Activated T-cell treated with anti-CD3 and anti-CD28 coated beads for 1 hour (primary cell): ENCODE data around the gene SPPL2C.

Experiments
- DNase-seq: peaks from one replicate; pipeline ENCODE4 v3.0.0-alpha.2; 2020; ENCODE audit warnings: low read depth

SPPL2C gene, protein sequence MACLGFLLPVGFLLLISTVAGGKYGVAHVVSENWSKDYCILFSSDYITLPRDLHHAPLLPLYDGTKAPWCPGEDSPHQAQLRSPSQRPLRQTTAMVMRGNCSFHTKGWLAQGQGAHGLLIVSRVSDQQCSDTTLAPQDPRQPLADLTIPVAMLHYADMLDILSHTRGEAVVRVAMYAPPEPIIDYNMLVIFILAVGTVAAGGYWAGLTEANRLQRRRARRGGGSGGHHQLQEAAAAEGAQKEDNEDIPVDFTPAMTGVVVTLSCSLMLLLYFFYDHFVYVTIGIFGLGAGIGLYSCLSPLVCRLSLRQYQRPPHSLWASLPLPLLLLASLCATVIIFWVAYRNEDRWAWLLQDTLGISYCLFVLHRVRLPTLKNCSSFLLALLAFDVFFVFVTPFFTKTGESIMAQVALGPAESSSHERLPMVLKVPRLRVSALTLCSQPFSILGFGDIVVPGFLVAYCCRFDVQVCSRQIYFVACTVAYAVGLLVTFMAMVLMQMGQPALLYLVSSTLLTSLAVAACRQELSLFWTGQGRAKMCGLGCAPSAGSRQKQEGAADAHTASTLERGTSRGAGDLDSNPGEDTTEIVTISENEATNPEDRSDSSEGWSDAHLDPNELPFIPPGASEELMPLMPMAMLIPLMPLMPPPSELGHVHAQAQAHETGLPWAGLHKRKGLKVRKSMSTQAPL

DNA sequence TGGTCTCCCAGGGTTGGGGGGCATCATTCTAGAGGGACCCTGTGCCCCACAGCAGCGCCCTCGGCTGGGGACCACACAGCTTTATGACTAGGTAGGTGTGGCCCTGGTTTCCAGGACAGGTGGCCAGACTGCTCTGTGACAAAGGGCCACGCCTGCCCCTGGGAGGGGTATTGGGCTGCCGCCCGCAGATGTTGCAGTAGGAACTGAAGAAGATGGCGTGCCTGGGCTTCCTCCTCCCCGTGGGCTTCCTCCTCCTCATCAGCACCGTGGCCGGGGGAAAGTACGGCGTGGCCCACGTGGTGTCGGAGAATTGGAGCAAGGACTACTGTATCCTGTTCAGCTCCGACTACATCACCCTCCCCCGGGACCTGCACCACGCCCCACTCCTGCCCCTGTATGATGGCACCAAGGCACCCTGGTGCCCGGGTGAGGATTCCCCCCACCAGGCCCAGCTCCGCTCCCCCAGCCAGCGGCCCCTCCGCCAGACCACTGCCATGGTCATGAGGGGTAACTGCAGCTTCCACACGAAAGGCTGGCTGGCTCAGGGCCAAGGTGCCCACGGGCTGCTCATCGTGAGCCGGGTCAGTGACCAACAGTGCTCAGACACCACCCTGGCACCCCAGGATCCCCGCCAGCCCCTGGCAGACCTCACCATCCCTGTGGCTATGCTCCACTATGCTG lies at the start of gene SPPL2C:
Gene SPPL2C, plus strand, starts transcription at position 187 of the 681 bp plus-strand sequence. Its CDS starts 26 bp downstream, at position 213.
- no peak for DNase-seq

DNA sequence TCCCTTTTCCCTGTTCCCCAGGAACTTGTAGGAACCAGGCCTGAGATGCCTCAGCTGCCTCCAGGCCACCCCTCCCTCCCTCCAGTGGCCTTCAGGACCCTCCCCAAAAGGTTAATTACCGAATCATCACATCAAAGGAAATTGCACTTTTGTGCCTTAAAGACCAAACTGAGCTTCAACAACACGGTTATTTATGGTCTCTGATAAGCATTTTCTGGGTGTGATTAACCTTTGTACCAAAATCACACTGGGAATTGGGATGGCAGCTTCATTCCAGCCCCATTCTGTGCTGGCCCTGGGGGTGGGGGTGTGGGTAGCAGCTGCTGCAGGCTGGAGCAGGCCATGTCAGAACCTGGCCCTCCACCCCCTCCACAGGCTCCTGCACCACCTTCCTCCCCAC lies 43.9 kb upstream of the SPPL2C start:
- DNase-seq: no peak

DNA sequence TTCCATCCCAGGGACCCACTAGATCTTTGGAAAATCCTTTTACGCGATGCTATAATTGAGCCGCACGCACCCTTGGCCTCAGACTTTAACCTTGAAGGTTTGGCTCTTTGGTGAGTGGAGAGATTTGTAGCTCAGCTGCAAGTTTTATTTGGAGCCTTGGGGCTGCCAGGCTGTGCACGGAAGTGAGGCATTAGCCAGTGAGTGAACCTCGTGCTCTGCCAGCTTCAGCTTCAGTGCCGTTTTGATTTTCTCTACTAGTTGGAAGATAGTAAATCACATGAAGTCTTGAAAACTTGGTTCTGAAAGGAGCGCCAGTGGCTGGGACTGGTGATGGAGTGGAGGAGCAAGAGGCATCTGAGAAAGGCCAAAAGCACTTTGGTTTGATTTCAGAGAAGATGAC lies 43.3 kb upstream of the SPPL2C start:
- no peak for DNase-seq

DNA sequence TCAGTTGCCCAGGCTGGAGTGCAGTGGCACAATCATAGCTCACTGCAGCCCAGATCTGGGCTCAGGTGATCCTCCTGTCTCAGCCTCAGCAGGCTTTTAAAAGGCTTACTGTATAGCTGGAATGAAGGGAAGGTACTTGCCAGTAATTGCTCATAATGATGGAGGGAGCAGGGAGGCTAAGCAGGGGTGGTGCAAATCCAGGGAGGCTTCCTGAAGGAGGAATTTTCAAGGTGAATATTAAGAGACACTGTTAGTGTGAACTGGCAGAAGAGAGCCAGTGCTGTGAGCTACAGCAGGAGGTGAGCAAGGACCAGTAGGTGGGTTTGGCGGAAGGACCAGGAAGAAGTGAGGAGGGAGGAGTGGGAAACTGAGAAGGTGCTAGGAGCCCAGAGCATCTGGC lies 35.8 kb upstream of the SPPL2C start:
- no peak for DNase-seq

DNA sequence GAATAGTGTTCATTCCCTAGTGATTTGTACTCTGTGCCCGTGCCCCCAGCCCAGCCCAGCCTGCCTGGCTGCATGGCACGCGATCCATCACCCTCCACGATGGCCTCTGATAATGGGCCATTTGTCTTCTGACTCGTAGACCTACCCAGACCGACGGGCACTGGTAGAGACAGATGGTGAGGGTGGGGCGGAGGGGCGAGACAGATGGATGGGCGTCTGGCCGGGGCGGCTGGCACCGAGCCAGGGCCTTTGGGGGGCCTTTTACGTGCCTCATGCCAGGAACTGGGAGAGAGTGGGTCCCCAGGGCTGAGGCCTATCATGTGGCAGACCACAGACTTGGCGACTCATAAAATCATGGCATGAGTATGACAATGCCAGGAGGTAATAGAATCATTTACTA lies 35.2 kb upstream of the SPPL2C start:
- no peak for DNase-seq

- DNase-seq: no peak
Observed at GRCh38 chr17:45812102-45812501, 32.6 kb upstream of the SPPL2C start.

DNA sequence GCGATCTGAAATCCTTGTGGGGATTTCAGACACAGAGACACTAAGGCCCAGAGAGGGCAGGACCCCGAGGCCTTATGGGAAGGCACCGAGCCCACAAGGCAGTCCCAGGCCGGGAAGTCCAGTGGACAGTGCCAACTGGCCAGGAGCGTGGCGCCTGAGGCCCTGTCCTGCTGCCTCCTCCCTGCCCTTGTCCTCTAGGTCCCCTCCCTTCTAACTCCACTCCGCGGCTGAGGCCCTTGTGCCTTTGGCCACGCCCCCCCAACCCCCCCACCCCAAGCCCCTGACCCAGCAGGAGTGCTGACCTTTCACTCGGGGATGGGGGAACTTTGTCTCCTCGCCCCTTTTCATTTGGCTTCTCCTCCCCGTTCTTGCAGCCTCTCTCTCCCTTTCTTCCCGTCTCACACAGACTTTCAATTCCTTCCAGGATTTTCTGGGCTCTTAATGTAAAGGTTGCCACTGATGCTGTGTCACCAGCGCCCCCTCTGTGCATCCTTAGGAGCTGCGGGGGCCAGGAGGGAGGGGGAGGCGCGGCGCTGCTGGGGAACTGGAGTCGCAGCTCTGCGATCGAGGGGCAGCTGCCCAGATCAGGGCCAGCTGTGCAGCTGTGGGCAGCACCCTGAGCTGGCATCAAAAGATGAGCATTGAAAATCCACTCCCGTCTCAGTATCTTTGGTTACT lies 31.5 kb upstream of the SPPL2C start:
- no peak for DNase-seq

GRCh38 chr17:45814622-45815606 lies 29.8 kb upstream of the SPPL2C start:
- no peak for DNase-seq

DNA sequence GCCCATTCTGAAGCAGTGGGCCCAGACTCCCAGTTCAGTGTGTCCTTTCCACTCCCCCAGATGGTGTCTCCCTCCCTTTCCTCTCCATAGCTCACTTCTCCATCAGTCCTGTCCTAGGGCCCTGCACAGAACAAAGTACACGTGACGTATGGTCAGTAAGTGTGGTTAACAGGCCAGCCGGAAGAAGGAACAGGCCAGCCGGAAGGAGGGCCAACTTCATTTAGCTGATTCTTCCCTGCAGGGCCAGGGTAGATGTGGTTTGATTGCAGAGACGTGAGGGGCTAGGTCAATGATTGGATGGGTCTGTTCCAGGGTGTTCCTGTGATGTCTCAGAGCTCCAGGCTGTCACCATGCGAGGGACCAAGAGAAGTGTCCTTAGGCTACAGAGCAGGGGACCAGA lies 28.9 kb upstream of the SPPL2C start:
- DNase-seq: no peak

DNA sequence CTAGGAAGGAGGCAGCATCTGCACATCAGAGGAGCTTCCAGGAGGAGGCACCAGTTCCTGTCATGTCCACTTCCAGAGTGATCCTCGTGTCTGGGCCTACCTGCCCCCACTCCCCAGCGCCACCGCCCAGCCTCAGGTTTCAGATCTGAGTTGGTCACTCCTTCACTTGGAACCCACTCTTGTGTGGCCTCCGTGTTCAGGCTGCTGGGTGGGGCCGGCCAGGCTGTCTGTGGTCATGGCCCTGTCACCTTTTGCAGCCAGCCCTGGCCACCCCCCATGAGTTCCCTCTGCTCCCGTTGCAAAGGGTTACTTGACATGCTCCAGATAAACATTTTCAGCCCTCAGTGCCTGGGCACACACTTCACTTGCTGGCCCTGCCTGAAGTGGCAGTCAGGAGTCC lies 26.6 kb upstream of the SPPL2C start:
- DNase-seq: no peak

GRCh38 chr17:45818699-45819098 lies 26.0 kb upstream of the SPPL2C start:
- DNase-seq: no peak

- DNase-seq: no peak
Observed at GRCh38 chr17:45819632-45820031, 25.0 kb upstream of the SPPL2C start.

DNA sequence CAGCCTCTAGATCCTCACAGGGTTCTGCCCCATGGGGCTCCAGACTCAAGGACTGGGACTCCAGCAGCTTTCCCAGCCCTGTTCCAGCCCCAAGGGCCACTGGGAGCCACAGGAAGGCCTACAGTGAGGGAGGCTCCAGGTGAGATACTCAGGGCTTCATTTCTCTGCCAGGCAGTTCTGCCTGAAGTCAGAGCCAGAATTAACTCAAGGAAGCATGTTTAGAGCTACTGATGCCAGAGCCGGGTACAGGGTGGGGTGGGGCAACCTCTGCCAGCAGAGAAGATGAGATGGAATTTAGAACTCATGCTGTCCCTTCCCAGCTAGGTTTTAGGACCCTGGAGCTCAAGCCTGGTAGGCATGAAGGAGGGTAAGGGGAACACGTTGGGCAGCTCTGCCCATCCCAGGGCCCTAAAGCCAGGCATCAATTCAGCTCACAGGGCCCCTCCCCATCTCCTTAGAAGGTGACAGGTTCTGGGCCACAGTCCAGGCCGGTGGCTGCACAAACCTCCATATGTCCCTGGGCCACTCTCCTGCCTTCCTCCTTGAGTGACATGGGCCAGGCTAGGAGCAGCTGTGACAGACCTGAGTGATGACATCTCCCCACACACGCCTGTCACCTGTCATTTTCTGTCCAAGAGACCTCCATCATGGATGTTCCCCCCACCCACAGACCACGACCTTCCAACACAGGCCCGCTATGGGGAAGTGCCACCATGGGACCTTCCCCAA lies 24.5 kb upstream of the SPPL2C start:
- DNase-seq: no peak

DNA sequence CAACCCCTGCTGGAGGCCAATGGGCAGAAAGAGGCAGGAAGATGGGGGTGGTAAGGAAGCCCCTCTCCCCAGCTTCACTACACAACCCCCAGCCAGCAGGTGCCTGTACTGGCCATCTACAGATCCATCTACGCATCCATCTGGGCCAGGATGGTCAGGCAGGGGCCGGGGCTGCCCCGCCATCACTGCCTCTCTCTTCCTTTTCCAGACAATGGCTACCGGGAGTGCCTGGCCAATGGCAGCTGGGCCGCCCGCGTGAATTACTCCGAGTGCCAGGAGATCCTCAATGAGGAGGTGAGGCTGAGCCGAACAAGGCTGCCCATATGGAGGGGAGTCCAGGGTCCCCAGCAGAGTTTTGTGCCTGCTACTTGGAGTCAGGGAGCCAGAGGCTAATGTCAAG lies 23.5 kb upstream of the SPPL2C start:
- no peak for DNase-seq

DNA sequence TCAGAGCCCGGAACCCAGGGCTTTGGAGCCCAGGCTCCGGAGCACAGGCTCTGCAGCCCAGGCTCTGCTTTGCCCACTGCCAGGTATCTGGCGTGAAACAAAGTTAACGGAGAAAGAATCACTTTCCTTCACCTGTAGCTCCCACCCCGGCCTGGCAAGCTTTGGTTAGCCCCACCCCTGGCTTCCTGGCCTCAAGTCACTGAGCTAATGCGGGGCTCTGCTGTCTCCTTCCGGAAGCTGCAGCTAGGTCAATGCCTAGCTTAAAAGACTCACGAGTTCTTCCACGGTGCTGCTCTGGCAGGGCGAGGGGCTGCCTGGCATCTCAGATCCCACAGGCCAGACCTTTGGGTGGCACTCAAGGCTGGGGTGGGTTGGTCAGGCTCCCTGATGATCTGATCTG lies 21.1 kb upstream of the SPPL2C start:
- no peak for DNase-seq

DNA sequence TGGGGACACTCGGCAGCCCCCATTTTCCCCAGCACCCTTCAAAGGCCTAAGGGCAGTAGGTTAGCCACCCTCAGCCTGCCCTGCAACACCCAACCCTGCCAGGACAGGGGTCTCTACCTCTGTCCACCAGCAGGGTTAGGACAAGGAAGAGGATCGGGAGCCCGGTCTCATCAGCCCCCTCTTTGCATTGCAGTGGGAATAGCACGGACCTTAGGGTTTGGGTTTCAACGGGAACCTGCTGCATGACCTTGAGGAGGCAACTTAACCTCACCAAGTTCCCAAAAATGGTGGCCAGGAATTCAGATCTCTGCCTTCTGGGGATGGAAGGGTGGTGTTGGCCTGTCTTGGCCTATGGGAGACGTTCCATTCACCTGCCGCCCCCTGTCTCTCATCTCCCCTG lies 20.2 kb upstream of the SPPL2C start:
- no peak for DNase-seq

- DNase-seq: no peak
Observed at GRCh38 chr17:45824901-45825492, 19.7 kb upstream of the SPPL2C start.

GRCh38 chr17:45825792-45826191 lies 18.9 kb upstream of the SPPL2C start:
- DNase-seq: no peak

DNA sequence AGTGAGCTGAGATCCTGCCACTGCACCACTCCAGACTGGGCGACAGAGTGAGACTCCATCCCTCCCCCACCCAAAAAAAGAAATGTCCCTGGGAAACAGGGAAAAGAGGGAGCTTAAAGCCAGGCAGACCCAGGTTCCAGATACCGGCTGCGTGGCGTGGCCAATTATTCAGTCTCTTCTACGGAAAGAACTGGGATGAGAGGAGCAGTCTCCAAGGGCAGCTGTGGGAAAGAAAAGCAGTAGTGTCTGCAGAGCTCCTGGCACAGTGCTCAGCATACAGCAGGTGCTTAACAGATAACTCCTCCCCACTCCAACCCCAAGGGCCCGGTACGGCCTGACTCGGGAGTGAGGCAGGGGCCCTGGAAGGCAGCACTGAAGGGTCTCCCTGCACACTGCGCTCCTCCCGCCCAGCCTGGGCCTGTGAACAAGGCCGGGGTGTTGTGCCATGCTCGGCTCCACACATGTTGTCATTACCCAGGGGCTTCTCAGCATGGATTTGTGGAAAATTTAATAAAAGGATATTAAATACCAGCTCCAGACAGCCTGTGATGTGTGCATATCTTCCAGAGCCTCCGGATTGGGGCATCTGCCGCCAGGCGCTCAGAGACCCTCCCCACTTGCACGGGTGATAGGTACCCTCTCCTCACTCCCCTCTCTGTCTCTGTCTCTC lies 17.6 kb upstream of the SPPL2C start:
- DNase-seq: no peak

DNA sequence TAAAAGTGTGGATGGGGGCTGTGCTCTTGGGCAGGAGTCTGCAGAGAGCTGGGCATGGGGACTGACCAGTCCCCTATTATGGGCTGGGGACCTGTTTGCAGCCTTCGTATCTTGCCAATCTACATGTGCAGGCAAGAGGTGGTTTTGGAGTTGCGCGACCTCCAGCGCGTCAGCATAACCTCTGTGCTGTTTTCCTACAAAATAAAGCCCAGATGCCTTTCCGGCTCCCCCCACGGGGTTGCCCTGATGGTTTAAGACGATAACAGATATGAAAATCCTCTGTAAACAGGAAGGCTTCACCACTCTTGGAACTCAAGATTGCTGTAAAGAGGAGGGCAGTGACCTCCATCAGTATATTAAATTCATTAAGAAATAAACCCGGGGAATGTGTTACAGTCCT lies 16.5 kb upstream of the SPPL2C start:
- no peak for DNase-seq
